ENCODE data around the gene XXYLT1.
"Not testable (repeated sequence)": the region's sequence is repeated elsewhere in the genome, so short reads cannot be mapped to it uniquely, and the experiment has no call there.

Gene XXYLT1

GRCh38 chr3:195236801-195237570 is 34.0 kb downstream of the XXYLT1 start:
- in situ Hi-C loops (cut with HindIII; ENCODE audit: low sequenced_read_pairs): no loop called here

- in situ Hi-C loops (cut with HindIII; ENCODE audit: low sequenced_read_pairs): no loop called here
These were observed 34.7 kb downstream of the XXYLT1 start for GRCh38 chr3:195236076-195236798.

- in situ Hi-C loops (cut with HindIII; ENCODE audit: low sequenced_read_pairs): no loop called here
These were observed 40.7 kb downstream of the XXYLT1 start for GRCh38 chr3:195230244-195230643.

GRCh38 chr3:195228886-195229285 is 42.1 kb downstream of the XXYLT1 start:
- in situ Hi-C loops (cut with HindIII; ENCODE audit: low sequenced_read_pairs): not testable (repeated sequence)

- in situ Hi-C loops (cut with HindIII; ENCODE audit: low sequenced_read_pairs): no loop called here
These were observed 43.1 kb downstream of the XXYLT1 start for GRCh38 chr3:195227871-195228270.

GRCh38 chr3:195226900-195227447 is 44.0 kb downstream of the XXYLT1 start:
- in situ Hi-C loops (cut with HindIII; ENCODE audit: low sequenced_read_pairs): no loop called here

- in situ Hi-C loops (cut with HindIII; ENCODE audit: low sequenced_read_pairs): no loop called here
These were observed 44.5 kb downstream of the XXYLT1 start for GRCh38 chr3:195226445-195226844.

GRCh38 chr3:195224980-195225580 is 45.9 kb downstream of the XXYLT1 start:
- in situ Hi-C loops (cut with HindIII; ENCODE audit: low sequenced_read_pairs): no loop called here

GRCh38 chr3:195224156-195224979 is 46.6 kb downstream of the XXYLT1 start:
- in situ Hi-C loops (cut with HindIII; ENCODE audit: low sequenced_read_pairs): no loop called here

GRCh38 chr3:195221876-195222617 is 48.9 kb downstream of the XXYLT1 start:
- in situ Hi-C loops (cut with HindIII; ENCODE audit: low sequenced_read_pairs): no loop called here

GRCh38 chr3:195221015-195221853 is 49.7 kb downstream of the XXYLT1 start:
- in situ Hi-C loops (cut with HindIII; ENCODE audit: low sequenced_read_pairs): no loop called here

GRCh38 chr3:195219351-195220230 is 51.4 kb downstream of the XXYLT1 start:
- in situ Hi-C loops (cut with HindIII; ENCODE audit: low sequenced_read_pairs): no loop called here

GRCh38 chr3:195218331-195218730 is 52.6 kb downstream of the XXYLT1 start:
- in situ Hi-C loops (cut with HindIII; ENCODE audit: low sequenced_read_pairs): not testable (repeated sequence)

- in situ Hi-C loops (cut with HindIII; ENCODE audit: low sequenced_read_pairs): not testable (repeated sequence)
These were observed 55.4 kb downstream of the XXYLT1 start for GRCh38 chr3:195215576-195215975.

- in situ Hi-C loops (cut with HindIII; ENCODE audit: low sequenced_read_pairs): loop anchor here (5.0 kb wide), 1 partner anchor 62 kb away; no protein-coding TSS in a partner anchor
These were observed 56.6 kb downstream of the XXYLT1 start for GRCh38 chr3:195214381-195214780.

- in situ Hi-C loops (cut with HindIII; ENCODE audit: low sequenced_read_pairs): loop anchor here (5.0 kb wide), 1 partner anchor 61 kb away; no protein-coding TSS in a partner anchor
These were observed 57.2 kb downstream of the XXYLT1 start for GRCh38 chr3:195213639-195214315.

- in situ Hi-C loops (cut with HindIII; ENCODE audit: low sequenced_read_pairs): loop anchor here (5.0 kb wide), 1 partner anchor 61 kb away; no protein-coding TSS in a partner anchor
These were observed 58.1 kb downstream of the XXYLT1 start for GRCh38 chr3:195212749-195213375.

Data from endothelial cell of hepatic sinusoid (primary cell).